ENCODE results near the gene NAGK.

- no peak for TF ChIP-seq CTCF (conservative IDR thresholded peaks at IDR 0.05; ENCODE audit: low read length)
- no peak for TF ChIP-seq EZH2phosphoT487 (IDR thresholded peaks at IDR 0.05; ENCODE audit: borderline replicate concordance)
Measured at GRCh38 chr2:71101656-71102055, 33.2 kb downstream of the NAGK start.
